ENCODE data around the gene AGBL5.

The AGBL5 gene

DNA sequence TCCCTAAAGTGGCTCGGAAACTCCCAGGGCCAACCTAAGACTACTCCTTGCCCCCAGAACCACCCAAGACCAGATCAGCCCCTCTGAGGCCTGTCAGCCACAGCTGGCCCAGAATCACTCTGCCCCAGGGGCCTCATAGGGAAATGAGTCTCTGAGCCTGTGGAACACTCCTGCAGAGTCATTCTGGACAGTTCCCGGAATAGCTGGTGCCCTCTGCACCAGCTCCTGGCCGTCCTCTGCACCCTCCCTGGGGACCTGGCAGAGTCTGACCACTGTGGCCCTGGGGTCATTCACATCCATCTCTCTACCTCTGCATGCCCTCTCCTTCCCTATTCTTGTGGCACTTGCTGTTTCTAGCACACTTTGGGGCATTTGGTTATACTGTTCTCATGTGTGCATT is 33.3 kb upstream of the AGBL5 start:
- no peak for DNase-seq (ENCODE audit: extremely low read depth, low read depth)
- TF ChIP-seq, protein P1, sequence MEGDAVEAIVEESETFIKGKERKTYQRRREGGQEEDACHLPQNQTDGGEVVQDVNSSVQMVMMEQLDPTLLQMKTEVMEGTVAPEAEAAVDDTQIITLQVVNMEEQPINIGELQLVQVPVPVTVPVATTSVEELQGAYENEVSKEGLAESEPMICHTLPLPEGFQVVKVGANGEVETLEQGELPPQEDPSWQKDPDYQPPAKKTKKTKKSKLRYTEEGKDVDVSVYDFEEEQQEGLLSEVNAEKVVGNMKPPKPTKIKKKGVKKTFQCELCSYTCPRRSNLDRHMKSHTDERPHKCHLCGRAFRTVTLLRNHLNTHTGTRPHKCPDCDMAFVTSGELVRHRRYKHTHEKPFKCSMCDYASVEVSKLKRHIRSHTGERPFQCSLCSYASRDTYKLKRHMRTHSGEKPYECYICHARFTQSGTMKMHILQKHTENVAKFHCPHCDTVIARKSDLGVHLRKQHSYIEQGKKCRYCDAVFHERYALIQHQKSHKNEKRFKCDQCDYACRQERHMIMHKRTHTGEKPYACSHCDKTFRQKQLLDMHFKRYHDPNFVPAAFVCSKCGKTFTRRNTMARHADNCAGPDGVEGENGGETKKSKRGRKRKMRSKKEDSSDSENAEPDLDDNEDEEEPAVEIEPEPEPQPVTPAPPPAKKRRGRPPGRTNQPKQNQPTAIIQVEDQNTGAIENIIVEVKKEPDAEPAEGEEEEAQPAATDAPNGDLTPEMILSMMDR (IDR thresholded peaks at IDR 0.05; ENCODE audit: low read depth, low read length), result no peak

DNA sequence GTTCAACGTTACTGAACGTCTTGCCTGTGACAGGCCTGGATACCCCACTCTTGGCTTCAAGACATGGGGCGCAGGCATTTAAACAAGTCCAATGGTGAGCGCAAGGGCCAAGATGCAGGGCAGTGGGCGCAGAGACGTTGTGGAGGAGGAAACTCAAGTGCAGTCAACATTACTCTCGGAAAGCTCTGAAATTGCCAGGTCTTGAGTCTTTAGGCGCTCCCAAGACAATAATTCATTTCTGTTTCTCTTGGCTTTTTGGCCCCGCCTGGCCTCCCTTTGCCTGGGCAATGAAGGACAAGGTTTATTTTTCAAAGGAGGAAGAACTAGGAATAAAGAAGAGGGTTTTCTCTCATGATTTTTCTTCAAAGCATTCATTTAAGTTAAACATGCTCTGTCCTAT is 32.0 kb upstream of the AGBL5 start:
- DNase-seq (ENCODE audit: extremely low read depth, low read depth), result no peak
- TF ChIP-seq, protein P1 (IDR thresholded peaks at IDR 0.05; ENCODE audit: low read depth, low read length), result no peak

DNA sequence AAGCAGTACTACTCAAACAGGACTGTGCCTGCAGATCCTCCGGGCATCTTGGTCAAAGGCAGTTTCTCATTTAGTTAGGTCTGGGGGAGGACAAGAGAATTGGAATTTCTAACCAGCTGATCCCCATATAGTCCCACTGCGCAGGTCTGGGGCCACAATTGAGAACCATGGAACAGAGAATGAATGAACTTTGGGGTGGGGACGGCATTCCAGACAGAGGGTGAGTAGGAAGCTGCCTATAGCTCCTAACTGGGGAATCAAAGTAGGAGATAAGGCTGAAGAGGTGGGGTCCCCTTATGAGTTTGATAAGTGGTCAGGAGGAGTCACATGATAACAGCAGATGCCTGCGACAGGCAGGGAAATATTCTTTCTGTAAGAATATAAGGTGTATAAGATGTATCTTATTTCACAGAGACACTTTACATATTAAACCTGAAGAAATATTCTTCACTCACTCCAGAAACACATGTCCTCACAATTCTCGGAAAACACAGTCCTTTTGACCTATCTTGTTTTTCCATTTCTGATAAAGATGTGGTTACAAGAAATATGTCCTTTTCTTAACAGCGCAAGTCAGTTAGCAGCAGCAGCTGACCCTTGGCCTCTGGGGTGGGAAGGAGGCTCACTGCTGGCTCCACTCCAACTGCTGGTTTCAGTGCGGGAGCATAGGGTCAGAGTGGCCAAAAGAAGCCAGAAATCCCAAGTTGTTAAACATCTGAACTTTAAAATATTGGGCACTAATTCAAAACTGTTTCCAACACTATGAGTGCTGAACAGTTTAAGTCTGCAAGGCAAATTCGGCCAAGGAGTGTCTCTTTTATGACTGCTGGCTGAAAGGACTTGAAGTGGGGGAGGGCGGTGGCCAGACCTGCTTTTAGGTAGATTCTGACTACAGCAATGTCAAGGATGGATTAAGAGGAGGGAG is 31.3 kb upstream of the AGBL5 start:
- TF ChIP-seq, protein P1 (IDR thresholded peaks at IDR 0.05; ENCODE audit: low read depth, low read length), result no peak
- DNase-seq (ENCODE audit: extremely low read depth, low read depth), result no peak

DNA sequence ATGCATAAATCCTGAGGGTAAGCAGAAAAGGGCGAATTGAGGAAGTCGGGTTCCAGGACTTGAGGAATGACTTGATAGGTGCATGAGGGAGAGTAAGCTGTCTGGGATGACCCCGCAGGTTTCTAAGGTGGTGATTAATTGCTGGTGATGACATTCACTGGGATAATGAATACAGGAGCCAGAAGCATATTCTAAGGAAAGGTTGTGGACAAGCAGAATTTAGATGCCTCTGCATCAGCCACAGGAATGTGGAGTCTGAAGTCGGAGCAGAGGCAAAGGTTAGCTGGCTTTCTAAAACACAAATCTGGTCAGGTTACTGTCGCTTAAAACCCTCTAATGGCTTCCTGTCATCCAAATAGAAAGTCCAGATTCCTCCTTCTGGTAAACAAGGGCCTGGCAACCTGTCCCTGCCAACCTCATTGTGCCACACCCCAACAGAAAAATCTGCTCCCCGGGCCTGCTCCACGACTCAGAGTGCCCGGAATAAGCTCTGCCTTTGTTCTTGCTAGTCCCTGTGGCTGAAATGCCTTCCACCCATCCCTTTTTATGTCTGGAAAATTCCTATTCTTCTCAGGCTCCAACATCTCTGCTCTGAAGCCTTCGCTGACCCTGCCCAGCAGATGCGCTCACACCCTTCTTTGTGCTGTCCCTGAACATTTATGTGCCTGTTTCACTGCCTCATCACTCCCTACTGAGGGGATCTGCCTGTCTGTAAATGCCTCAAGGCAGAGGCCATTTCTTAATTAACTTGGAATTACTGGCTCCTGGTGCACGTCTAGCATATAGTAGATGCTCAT is 30.0 kb upstream of the AGBL5 start:
- DNase-seq (ENCODE audit: extremely low read depth, low read depth), result no peak

DNA sequence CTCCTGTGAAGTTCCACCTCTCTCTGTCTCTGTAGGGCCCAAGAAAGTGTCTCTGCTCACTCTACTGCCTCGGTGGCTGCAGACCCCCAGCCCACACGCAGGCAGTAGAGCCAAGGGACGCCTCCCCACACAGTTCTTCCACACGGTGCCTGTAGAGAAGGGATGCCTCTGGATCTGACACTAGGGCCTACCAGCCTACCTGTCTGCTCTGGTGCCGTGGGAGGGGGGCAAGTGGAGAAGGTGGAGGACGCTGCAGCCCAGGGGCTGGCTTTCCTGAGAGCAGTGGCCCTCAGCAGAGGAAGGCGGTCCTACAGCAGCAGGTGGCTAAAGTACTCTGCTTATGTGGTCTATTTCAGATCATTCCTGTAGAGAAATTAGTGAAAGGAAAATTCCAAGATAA is 27.7 kb upstream of the AGBL5 start:
- TF ChIP-seq, protein P1 (IDR thresholded peaks at IDR 0.05; ENCODE audit: low read depth, low read length), result no peak
- no peak for DNase-seq (ENCODE audit: extremely low read depth, low read depth)

More for the DNA sequence above, 30.0 kb upstream of the AGBL5 start:
- TF ChIP-seq, protein P1 (IDR thresholded peaks at IDR 0.05; ENCODE audit: low read depth, low read length), result no peak

DNA sequence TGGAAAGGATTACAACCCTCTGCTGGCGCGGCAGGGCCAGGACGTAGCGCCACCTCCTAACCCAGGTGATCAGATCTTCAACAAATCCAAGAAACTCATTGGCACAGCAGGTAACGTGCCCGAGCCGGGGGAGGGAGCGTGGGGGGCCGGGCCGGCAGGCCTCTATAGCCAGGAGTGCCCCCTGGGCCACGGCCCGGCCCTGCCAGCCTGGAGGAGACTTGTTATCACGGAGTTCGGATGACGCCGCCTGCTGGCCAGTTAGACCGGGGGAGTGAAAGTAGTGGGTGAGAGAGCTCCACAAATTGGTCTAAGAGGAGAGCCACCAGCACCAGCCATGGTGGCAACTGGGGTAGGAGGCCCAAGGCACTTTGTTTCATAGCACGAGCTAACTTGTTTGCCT is 27.3 kb upstream of the AGBL5 start:
- DNase-seq (ENCODE audit: extremely low read depth, low read depth), result no peak
- TF ChIP-seq, protein P1 (IDR thresholded peaks at IDR 0.05; ENCODE audit: low read depth, low read length), result no peak

DNA sequence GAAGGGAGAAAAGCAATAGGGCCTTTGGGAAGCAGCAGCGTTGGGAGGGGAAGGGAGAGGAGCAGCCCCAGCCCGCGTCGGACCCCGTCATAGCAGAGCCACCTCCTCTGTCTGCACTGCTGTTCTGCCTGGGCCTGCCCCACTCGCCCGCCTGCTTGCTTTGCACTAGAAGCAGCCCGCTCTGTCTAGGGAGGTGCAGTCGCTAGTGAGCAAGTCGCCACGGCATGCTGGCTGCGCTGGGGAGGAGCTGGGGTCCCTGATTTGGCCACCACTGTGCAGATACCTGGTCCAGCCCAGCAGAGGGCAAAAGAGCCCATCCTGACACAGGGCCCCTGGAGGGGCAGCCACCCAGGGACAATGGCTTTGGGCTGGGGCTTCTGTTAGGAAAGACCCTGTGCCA is 26.7 kb upstream of the AGBL5 start:
- no peak for DNase-seq (ENCODE audit: extremely low read depth, low read depth)
- TF ChIP-seq, protein P1 (IDR thresholded peaks at IDR 0.05; ENCODE audit: low read depth, low read length), result no peak
